Stimulated activated CD4-positive, alpha-beta T cell treated with anti-CD3 and anti-CD28 coated beads, Interleukin-1b, Interleukin-23, amount 100 ng/mL, for 1 hour (primary cell): ENCODE results near the gene NUMA1.

ENCODE experiments used
- DNase-seq, 2 donors: peaks; one replicate each; pipeline ENCODE4 v3.0.0-alpha.2; 2020; ENCODE audit warnings: low read depth in 2 of 2

NUMA1 gene, protein sequence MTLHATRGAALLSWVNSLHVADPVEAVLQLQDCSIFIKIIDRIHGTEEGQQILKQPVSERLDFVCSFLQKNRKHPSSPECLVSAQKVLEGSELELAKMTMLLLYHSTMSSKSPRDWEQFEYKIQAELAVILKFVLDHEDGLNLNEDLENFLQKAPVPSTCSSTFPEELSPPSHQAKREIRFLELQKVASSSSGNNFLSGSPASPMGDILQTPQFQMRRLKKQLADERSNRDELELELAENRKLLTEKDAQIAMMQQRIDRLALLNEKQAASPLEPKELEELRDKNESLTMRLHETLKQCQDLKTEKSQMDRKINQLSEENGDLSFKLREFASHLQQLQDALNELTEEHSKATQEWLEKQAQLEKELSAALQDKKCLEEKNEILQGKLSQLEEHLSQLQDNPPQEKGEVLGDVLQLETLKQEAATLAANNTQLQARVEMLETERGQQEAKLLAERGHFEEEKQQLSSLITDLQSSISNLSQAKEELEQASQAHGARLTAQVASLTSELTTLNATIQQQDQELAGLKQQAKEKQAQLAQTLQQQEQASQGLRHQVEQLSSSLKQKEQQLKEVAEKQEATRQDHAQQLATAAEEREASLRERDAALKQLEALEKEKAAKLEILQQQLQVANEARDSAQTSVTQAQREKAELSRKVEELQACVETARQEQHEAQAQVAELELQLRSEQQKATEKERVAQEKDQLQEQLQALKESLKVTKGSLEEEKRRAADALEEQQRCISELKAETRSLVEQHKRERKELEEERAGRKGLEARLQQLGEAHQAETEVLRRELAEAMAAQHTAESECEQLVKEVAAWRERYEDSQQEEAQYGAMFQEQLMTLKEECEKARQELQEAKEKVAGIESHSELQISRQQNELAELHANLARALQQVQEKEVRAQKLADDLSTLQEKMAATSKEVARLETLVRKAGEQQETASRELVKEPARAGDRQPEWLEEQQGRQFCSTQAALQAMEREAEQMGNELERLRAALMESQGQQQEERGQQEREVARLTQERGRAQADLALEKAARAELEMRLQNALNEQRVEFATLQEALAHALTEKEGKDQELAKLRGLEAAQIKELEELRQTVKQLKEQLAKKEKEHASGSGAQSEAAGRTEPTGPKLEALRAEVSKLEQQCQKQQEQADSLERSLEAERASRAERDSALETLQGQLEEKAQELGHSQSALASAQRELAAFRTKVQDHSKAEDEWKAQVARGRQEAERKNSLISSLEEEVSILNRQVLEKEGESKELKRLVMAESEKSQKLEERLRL (N-terminal part only)

GRCh38 chr11:72080326-72081183 lies at the start of gene NUMA1, which contains the start of gene LRRC51:
Gene NUMA1, minus strand, starts transcription at chr11:72080542. Its CDS starts 44,599 bp downstream, at chr11:72035943.
Gene LRRC51, plus strand, starts transcription at chr11:72080850. Its CDS starts 8,234 bp downstream, at chr11:72089084.
- DNase-seq = peak; percentile 95 to 97

GRCh38 chr11:72129381-72129780 lies 49.0 kb upstream of the NUMA1 start:
- no peak for DNase-seq

DNA sequence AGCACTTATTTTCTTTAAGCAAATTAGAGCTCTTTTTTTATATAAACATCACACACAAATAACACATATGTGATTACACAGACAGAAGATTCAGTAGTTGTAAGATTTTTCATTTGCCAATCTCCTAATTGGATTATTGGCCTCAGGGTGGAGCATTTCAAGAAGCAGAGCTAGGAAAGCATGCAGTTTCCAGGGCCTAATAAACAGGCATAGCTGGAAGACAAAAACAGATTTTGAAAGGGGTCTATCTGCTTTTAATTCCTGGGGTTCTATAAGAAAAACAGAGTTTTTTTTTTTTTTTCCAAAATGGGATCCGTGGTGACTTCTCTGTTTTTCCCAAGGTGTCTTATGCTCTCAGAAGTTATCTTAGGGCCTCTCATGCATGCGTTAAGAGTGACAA lies 47.6 kb upstream of the NUMA1 start:
- DNase-seq = no peak

DNA sequence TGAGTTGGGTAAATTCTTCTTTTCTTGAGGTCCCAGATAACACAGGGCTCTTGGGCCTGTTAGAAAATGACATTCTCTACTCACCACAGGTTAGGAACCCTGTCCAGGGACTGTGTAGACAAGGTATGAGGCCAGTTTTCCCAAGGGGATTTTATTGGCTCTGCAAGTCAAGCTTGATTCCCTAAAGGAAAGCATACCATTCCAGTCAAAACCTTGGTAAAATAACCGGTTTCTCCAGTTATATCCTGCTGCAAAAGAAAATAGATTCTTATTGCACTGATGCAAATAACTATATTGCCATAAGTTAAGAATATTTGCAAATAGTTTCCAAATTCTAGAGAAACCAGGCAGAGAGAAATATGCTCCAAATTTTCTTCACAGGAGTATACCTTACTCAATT lies 45.6 kb upstream of the NUMA1 start:
- DNase-seq = no peak

DNA sequence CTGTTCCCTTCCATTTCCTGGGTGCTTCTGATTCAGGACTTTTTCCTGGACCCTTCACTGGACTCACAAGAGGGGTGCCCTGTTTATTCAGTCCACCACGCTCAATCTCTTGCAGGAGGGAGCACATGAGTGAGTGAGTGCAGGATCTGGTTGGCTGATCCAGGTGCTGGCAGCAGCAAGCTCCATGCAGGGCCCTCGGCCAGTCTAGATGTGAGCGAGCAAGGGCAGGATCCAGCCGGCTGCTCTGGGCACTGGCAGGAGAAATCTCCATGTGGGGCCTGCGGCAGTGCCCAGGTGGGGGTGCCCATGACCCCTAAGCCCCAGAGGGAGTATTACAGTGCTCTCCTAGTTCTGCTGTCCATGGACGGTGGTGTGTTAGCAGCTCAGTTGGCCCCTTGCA lies 43.7 kb upstream of the NUMA1 start:
- no peak for DNase-seq

DNA sequence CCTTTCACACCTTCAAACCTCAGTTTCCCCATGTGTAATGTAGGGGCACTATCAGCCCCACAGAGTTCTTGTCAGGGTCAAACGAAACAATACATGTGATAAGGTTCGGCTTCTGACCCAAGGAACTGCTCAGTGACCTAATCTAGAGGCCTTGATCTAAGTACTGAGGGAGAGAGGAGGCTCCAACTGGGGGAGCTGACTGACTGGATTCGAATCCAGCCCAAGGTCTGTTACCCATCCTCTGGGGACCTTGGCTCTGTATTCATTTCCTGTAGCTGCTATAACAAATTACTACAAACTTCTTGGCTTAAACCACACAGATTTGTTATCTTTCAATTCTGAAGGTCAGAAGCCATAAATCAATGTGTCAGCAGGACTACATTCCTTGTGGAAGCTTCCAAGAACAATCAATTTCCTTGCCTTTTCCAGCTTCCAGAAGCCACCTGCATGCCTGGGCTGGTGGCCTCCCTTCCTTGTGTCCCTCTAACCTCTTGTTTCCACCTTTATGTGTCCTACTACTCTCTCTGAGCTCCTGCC lies 42.8 kb upstream of the NUMA1 start:
- DNase-seq = no peak

- no peak for DNase-seq
These were observed 42.3 kb upstream of the NUMA1 start for GRCh38 chr11:72122607-72123006.

DNA sequence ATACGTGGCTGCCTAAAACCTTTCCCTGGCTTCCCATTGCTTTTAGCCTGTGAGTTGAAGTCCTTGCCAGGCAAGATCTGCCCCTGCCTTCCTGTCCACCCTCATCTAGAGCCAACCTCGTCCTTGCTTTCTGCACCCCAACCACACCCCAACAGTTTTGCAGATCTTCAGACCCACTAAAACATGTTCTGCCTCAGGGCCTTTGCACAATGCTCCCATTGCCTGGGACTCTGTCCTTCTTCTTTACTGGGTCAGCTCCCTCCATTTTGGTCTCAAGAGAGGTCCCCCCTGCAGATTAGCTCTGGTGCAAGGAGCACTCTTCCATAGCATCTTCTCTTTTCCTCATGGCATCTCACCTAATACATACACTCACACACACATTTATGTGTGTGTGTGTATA lies 40.6 kb upstream of the NUMA1 start:
- no peak for DNase-seq

DNA sequence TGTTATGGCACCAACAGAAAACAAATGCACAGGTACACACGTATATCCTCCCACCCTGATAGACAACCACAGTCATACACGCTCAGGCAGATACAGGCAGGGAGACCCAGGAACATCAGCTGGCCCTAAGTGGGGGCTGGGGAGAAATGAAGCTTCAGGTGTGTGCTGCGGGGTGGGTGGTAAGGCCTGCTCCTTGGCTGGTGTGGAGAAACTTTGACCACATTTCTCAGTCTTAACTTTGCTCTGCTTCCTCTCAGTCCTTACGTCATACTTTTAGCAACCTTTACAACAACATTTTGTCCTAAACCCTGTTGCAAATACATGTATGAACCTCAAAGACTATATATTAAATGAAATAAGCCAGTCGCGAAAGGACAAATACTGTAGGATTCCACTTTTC lies 38.9 kb upstream of the NUMA1 start:
- DNase-seq = no peak

DNA sequence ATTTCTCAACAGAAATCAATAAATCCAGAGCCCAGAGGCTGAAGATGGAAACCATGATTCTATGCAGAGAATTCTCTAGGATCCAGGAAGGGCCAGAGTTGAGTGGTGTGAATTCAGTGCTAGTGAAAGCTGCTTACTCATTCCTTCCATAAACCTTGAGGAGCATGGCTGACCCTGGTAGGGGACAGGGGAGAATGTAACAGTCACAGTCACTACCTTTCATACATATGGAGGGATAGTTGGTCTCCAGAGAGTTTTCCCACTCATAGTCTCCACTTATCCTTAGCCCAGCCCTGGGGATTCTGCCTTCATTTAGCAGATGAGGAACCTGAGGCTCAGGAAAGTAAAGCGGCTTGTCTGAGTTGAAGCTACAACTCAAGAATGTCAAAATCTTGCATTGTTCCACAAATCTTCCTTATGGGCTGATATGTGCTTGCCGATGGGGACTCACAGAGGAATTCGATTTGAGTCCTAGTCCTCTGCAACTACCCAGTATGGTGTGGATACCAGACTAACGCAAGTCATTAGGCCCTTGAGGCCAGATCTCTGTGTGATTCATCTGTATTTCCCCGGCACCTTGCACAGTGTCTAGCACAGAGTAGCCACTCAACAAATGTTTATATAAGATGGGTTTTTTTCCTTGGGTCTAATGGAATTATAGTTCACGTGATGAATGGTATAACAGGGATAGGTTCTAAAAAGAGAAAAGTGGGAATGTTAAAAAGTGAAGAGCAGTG lies 35.8 kb upstream of the NUMA1 start:
- no peak for DNase-seq

GRCh38 chr11:72114570-72114969 lies 34.2 kb upstream of the NUMA1 start:
- no peak for DNase-seq

DNA sequence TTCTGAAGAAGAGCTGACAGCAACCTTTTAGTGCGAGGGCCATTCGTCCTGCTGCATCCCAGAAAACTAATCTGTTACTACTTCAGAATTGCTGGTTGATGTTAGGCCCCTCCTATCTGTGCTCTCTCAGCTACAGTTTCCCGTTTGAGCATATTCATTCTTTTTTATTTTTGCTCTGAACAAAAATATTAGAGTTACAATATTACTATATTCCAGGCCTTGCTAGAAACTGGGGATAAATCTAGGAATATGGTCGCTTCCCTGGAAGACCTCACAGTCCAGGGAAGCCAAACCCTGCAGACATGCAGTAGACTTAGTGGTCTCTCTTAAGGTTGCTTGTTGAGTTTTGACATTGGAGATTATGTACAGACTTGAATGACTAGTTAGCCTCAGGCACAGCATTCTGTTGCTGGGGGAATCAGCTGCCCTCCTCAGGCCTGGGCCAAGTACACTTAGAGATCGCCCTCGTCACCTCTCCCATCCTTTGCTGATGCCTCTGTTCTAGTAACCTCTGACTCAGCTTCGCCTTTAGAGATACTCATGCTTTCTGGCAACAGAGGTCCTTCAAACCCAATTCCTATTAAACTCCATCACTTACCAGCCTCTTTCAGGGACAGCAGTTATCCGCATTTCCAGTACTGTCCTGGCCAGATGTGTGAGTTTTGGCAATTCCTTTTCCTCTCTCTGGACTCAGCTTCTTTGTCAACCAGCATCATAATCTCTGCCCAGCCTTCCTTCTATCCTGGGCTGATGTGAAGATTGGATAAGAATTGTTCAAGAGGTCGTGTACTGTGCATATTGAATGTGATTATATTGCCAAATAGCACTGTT lies 32.9 kb upstream of the NUMA1 start:
- no peak for DNase-seq

DNA sequence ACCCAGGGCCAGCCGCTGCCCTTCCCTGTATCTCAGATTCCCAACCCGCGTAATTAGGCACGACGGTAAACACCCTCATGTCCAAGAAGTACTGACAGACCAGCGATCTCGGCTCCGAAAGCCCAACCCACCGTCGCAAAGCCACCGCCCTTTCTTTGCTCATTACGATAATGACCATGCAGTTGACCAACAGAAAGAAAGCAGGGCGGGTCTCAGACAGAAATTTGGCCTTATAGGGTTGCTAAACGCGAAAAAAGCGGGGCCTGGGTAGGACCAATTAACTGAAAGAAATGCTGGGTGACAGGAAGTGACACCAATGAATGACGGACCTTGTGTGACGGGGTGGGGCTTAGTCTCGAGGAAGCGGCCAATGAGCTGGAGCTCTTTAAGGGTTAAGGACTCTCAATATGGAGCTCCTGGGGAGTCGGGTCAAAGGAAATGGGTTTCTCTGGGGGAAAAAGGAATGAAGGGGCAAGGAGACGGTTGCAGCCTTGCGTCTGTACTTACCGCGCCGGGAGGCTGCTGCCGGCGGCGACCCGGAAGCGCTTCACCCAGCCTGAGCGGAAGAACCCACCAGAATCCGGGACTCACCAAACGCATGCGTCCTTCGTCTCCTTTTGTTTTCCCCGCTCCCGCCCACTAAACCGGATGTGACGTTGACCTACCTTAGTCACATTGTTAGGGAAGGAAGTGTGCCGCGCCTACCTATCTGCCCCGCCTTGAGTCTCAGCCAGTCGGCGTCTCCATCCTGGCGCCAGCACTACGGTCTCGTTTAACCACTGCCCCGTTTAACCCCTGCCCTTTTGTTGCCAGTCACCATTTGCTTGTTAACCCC lies 32.0 kb upstream of the NUMA1 start, which contains the start of gene ANAPC15:
Gene ANAPC15 (minus strand): TSS at position 553 of the 835 bp plus-strand sequence. CDS start 1,419 bp downstream, outside the sequence.
- peak; percentile 91 to 97 for DNase-seq

DNA sequence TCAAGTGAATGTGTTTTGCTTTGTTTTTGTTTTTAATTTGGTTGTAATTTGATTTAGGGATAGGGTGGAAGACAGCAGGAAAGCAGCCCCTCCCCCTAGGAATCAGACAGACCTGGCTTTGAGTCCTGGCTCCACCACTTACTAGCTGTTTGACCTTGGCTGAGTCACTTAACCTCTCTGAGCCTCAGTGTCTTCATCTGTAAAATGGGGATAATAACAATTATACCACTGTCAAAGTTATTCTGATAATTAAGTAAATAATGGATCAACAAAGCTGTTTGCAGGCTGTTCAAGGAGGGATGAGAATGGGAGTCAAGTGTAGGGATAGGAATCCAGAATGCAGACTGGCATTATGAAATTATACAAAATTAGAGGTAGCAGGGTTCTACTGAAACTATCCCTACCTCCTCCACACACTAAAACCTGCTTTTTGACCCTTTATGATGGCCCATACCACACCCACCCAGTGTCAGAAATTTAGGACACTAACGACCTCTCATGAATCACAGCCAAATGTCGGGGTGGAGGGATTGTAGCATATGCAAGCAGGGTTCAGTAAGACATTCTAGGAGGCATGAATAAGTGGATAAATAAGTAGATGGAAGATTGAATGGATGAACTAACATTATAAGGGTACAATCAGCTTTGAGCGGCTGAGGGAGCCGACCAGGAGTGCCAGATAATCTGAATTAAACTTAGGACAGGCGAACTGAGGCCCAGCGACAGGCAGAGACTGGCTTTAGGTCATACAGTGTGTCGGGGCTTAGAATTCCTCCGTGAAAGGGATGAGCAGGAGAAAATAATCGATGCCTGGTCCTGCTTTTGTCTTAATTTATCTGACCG lies 31.2 kb upstream of the NUMA1 start:
- no peak for DNase-seq

GRCh38 chr11:72105888-72106287 lies 25.5 kb upstream of the NUMA1 start, which contains the start of gene TOMT:
Gene TOMT, plus strand, starts transcription at chr11:72105924. Its CDS starts 28 bp downstream, at chr11:72105952.
- DNase-seq = no peak

GRCh38 chr11:72103754-72104167 lies 23.4 kb upstream of the NUMA1 start:
- DNase-seq = no peak
